ENCODE results near the gene APLNR. TPM values are rescaled to one million over a fixed set of nuclear protein-coding genes. Genes with fewer than 3 reads are reported as not detected.

The APLNR gene
- total and polyA plus RNA-seq, 10 of the 15 experiments (the other 5 are each of a cell fraction or from before 2014, with no cell fraction given) = 0.11 TPM; not detected in 9

DNA sequence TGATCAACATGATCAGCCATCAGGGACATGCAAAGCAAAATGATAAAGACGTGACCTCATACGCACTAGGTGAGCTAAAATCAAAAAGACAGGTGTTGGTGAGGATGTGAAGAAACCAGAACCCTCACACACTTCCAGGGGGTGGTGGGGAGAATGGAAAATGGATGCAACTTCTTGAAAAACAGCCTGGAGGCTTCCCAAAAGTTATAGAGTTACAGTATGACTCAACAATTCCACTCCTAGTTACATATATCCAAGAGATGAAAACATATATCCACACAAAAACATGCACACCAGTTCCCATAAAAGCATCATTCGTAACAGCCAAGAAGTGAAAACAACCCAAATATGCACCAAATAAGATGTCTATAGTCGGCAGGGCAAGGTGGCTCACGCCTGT lies 42.1 kb upstream of the APLNR start:
- CTCF ChIA-PET = interaction anchor here (0.7 to 1.8 kb wide), 3 partner anchors 29 to 1355 kb away, joined by 4 to 5 read pairs (median 4); no protein-coding TSS in a partner anchor
- in situ Hi-C loops (cut with MboI) = no loop called here

DNA sequence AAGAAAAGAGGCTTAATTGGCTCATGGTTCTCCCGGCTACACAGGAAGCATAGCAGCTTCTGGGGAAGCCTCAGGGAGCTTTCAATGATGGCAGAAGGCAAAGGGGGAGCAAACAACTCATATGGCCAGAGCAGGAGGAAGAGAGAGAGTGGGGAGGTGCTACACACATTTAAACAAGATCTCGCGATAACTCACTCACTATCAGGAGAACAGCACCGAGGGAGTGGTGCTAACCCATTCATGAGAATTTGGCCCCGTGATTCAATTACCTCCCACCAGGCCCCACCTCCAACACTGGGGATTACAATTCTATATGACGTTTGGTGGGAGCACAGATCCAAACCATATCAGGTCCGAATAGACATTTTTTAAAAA lies 41.7 kb upstream of the APLNR start:
- WGBS (ENCODE audit: insufficient coverage, insufficient replicate concordance, low lambda C conversion rate, missing lambda C conversion rate) = 42% methylated on average over 7 of the region's 7 CpGs
- in situ Hi-C loops (cut with MboI) = no loop called here
- Histone ChIP-seq H3K27ac (ENCODE audit: control insufficient read depth, insufficient read depth) (no peak overlapping the region), H3K9me3 (replicated peaks; ENCODE audit: control insufficient read depth, insufficient read depth, low read length) (no peaks in the 10 kb centered on the region; the same call in 2 of the 3 replicates), H2AFZ (ENCODE audit: control insufficient read depth, low read depth, low read length) (no peak overlapping the region), H3K4me3 (no peak overlapping the region), H3K9ac (ENCODE audit: control insufficient read depth, insufficient read depth, low read length) (no peak overlapping the region), H3K27me3 (replicated peaks in 1 of 2; ENCODE audit: control insufficient read depth in 2 of 2, insufficient read depth in 2 of 2, low read length in 1 of 2) (peaks cover 0 to 5% of the 10 kb centered on the region in 2 experiments; a peak in 1 of 4 replicates), H4K20me1 (ENCODE audit: control insufficient read depth, insufficient read depth) (no peaks in the 10 kb centered on the region), H3K4me2 (ENCODE audit: control insufficient read depth, insufficient read depth) (no peak overlapping the region), H3K4me1 (ENCODE audit: control insufficient read depth, insufficient read depth, low read length) (no peaks in the 10 kb centered on the region), H3K36me3 (ENCODE audit: control insufficient read depth in 2 of 2, insufficient read depth in 2 of 2, low read length in 1 of 2) (no peaks in the 10 kb centered on the region), H3K79me2 (ENCODE audit: control insufficient read depth, insufficient read depth, low read length) (no peaks in the 10 kb centered on the region)
- intact Hi-C loops (cut with micrococcal nuclease; ENCODE audit: unreplicated experiment) = no loop called here
- ATAC-seq = no peak
- CTCF ChIA-PET = interaction anchor here (0.7 to 1.8 kb wide), 3 partner anchors 29 to 1355 kb away, joined by 4 to 5 read pairs (median 4); no protein-coding TSS in a partner anchor
- SMC1A ChIA-PET (ENCODE audit: uncharacterized antibody, unreplicated experiment) = interaction anchor here (0.6 kb wide), 1 partner anchor 408 kb away, joined by 3 read pairs; no protein-coding TSS in a partner anchor
- DNase-seq (ENCODE audit: low read depth, low spot score) = no peak
- no TSS peak for BruUV-seq (replicated peaks)
- RAD21 ChIA-PET (ENCODE audit: unreplicated experiment) = interaction anchor here (2.1 kb wide), 1 partner anchor 29 kb away, joined by 5 read pairs; no protein-coding TSS in a partner anchor
- FAIRE-seq = no peak
- POLR2A ChIA-PET = no interaction called here
- TF ChIP-seq HCFC1 (IDR thresholded peaks at IDR 0.05; ENCODE audit: low read length) = no peak
- no peak for TF ChIP-seq TARDBP (IDR thresholded peaks at IDR 0.05; ENCODE audit: borderline replicate concordance)
- no peak for TF ChIP-seq STAT1 (conservative IDR thresholded peaks at IDR 0.05)
- TF ChIP-seq NR2C2 (IDR thresholded peaks at IDR 0.05; ENCODE audit: borderline replicate concordance, control insufficient read depth, insufficient read length, low read depth) = no peak
- TF ChIP-seq, protein P1, sequence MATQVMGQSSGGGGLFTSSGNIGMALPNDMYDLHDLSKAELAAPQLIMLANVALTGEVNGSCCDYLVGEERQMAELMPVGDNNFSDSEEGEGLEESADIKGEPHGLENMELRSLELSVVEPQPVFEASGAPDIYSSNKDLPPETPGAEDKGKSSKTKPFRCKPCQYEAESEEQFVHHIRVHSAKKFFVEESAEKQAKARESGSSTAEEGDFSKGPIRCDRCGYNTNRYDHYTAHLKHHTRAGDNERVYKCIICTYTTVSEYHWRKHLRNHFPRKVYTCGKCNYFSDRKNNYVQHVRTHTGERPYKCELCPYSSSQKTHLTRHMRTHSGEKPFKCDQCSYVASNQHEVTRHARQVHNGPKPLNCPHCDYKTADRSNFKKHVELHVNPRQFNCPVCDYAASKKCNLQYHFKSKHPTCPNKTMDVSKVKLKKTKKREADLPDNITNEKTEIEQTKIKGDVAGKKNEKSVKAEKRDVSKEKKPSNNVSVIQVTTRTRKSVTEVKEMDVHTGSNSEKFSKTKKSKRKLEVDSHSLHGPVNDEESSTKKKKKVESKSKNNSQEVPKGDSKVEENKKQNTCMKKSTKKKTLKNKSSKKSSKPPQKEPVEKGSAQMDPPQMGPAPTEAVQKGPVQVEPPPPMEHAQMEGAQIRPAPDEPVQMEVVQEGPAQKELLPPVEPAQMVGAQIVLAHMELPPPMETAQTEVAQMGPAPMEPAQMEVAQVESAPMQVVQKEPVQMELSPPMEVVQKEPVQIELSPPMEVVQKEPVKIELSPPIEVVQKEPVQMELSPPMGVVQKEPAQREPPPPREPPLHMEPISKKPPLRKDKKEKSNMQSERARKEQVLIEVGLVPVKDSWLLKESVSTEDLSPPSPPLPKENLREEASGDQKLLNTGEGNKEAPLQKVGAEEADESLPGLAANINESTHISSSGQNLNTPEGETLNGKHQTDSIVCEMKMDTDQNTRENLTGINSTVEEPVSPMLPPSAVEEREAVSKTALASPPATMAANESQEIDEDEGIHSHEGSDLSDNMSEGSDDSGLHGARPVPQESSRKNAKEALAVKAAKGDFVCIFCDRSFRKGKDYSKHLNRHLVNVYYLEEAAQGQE (IDR thresholded peaks at IDR 0.05; ENCODE audit: low read depth, low read length) = no peak
- no peak for TF ChIP-seq CREB1 (IDR thresholded peaks at IDR 0.05; ENCODE audit: low read depth)
- no peak for TF ChIP-seq RUNX3 (IDR thresholded peaks at IDR 0.05; ENCODE audit: low read length)
- no peak for TF ChIP-seq SRF (IDR thresholded peaks at IDR 0.05; ENCODE audit: low read depth in 2 of 2, low read length in 2 of 2)
- no peak for TF ChIP-seq SMARCA5 (IDR thresholded peaks at IDR 0.05)
- no peak for TF ChIP-seq YY1 (IDR thresholded peaks at IDR 0.05; ENCODE audit: low read depth, low read length)
- TF ChIP-seq TAF1 (IDR thresholded peaks at IDR 0.05; ENCODE audit: borderline replicate concordance, low read depth, low read length) = no peak
- TF ChIP-seq WRNIP1 (IDR thresholded peaks at IDR 0.05; ENCODE audit: borderline replicate concordance, low read depth, low read length) = no peak
- TF ChIP-seq KLF5 (IDR thresholded peaks at IDR 0.05; ENCODE audit: partially characterized antibody) = no peak
- TF ChIP-seq SREBF2 (IDR thresholded peaks at IDR 0.05; ENCODE audit: low read length) = no peak
- no peak for TF ChIP-seq CBX5 (IDR thresholded peaks at IDR 0.05; ENCODE audit: low read depth)
- TF ChIP-seq NFXL1 (IDR thresholded peaks at IDR 0.05; ENCODE audit: borderline replicate concordance) = no peak

More for the DNA sequence above, 42.1 kb upstream of the APLNR start:
- H3K36me3 ChIP-seq (ENCODE audit: control insufficient read depth in 2 of 2, insufficient read depth in 2 of 2, low read length in 1 of 2) = no peaks in the 10 kb centered on the region
- no peak overlapping the region for H3K4me2 ChIP-seq (ENCODE audit: control insufficient read depth, insufficient read depth)
- no peaks in the 10 kb centered on the region; the same call in 2 of the 3 replicates for H3K9me3 ChIP-seq (replicated peaks; ENCODE audit: control insufficient read depth, insufficient read depth, low read length)
- ATAC-seq (no peak), FAIRE-seq (no peak), DNase-seq (ENCODE audit: low read depth, low spot score) (no peak)
- H3K27me3 ChIP-seq (replicated peaks in 1 of 2; ENCODE audit: control insufficient read depth in 2 of 2, insufficient read depth in 2 of 2, low read length in 1 of 2) = peaks cover 0 to 5% of the 10 kb centered on the region in 2 experiments; a peak in 1 of 4 replicates
- H4K20me1 ChIP-seq (ENCODE audit: control insufficient read depth, insufficient read depth) = no peaks in the 10 kb centered on the region
- RAD21 ChIA-PET (ENCODE audit: unreplicated experiment) = interaction anchor here (2.1 kb wide), 1 partner anchor 30 kb away, joined by 5 read pairs; no protein-coding TSS in a partner anchor
- no TSS peak for BruUV-seq (replicated peaks)
- H3K4me3 ChIP-seq = no peak overlapping the region
- no peak overlapping the region for H2AFZ ChIP-seq (ENCODE audit: control insufficient read depth, low read depth, low read length)
- SMC1A ChIA-PET (ENCODE audit: uncharacterized antibody, unreplicated experiment) = interaction anchor here (0.6 kb wide), 1 partner anchor 408 kb away, joined by 3 read pairs; no protein-coding TSS in a partner anchor
- H3K27ac ChIP-seq (ENCODE audit: control insufficient read depth, insufficient read depth) = no peak overlapping the region
- no peaks in the 10 kb centered on the region for H3K4me1 ChIP-seq (ENCODE audit: control insufficient read depth, insufficient read depth, low read length)
- H3K9ac ChIP-seq (ENCODE audit: control insufficient read depth, insufficient read depth, low read length) = no peak overlapping the region
- no peaks in the 10 kb centered on the region for H3K79me2 ChIP-seq (ENCODE audit: control insufficient read depth, insufficient read depth, low read length)
- TF ChIP-seq TCF12 (IDR thresholded peaks at IDR 0.05; ENCODE audit: low read depth, low read length) = no peak
- intact Hi-C loops (cut with micrococcal nuclease; ENCODE audit: unreplicated experiment) = no loop called here
- 0% methylated on average over 5 of the region's 5 CpGs for WGBS (ENCODE audit: insufficient coverage, insufficient replicate concordance, low lambda C conversion rate, missing lambda C conversion rate)
- POLR2A ChIA-PET = no interaction called here
